ENCODE data around the gene ARMH2.

DNA sequence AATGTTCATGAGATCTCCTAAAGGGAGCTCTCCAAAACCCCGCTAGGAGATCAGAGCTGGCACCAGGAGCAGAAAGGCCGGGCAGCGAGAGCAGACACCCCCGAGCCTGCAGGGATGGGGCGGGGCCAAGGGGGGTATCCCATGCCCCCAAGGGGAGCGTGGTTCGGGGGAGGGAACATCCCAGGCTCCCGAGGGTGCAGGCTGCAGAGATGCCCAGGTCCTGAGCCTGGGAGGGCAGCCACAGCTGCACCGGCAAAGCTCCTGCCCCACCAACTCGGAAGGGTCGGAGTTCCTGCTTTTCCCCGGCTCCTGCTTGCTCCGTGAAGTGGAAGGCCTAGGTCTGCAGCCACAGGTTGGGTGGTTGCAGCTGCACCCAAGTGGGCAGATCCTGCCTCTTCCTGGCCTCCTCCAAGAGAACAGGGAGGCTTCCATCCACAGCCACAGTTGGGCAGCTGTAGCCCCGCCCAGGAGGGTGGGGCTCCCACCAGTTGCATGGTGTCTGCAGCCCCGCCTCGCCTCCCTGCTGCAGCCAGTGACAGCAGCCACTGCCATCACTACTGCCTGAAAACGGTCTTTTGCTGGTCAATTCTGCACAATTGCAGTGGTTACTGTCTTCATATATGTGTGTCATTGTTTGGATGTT, 37.4 kb downstream of the ARMH2 start:
- TF ChIP-seq CTCF (IDR thresholded peaks at IDR 0.05) = no peak
- no peak for TF ChIP-seq POLR2A (IDR thresholded peaks at IDR 0.05)
